ENCODE measurements around the gene GRM7. TPM values are rescaled to one million over a fixed set of nuclear protein-coding genes. Genes with fewer than 3 reads are reported as not detected.

The GRM7 gene
- total and polyA plus RNA-seq, 2 of the 4 experiments (the other 2 are of a cell fraction) = not detected

DNA sequence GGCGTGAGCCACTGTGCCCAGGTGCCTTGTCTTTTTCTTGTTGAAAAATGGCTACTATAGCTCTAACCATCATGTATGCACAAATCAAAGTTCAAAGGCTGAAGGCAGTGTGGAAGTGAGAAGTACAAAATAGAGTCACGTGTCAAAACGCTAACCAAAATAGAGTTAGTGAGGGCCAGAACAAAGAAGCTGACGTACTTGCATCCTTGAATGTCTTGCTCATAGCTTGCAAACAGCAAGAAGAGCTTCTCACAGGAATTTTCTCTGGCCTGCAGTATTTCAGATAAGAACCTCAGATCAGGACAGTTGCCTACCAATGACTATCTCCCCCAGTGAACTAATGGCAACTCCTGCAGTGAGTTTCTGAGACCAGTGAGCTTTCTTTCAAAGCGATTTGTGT, 713.5 kb downstream of the GRM7 start:
- Histone ChIP-seq H3K18ac (ENCODE audit: low read depth, low read length) (no peak overlapping the region), H2BK15ac (ENCODE audit: low read depth, low read length) (no peak overlapping the region), H3K4me3 (ENCODE audit: insufficient read depth, low read depth, low read length) (no peak overlapping the region), H2BK5ac (ENCODE audit: low read depth, low read length, poor library complexity, severe bottlenecking) (no peak overlapping the region), H2AFZ (replicated peaks; ENCODE audit: low read length, poor library complexity) (no peak overlapping the region), H4K91ac (ENCODE audit: insufficient read depth, low read depth, low read length) (no peak overlapping the region), H3K27ac (ENCODE audit: insufficient read depth, low read length) (no peak overlapping the region), H3K14ac (replicated peaks; ENCODE audit: low read depth, low read length) (no peak overlapping the region), H3K9me3 (ENCODE audit: control insufficient read depth, insufficient read depth, low read length) (peaks cover 7% of the 10 kb centered on the region), H2BK20ac (ENCODE audit: low read depth, low read length) (no peak overlapping the region), H2AK5ac (ENCODE audit: low read depth, low read length) (no peak overlapping the region), H3K4me2 (ENCODE audit: low read depth, low read length) (no peak overlapping the region), H4K5ac (ENCODE audit: low read depth, low read length) (no peak overlapping the region), H3K36me3 (ENCODE audit: control insufficient read depth, insufficient read depth, low read length) (no peaks in the 10 kb centered on the region), H2BK120ac (ENCODE audit: low read depth, low read length) (no peak overlapping the region), H3K23ac (ENCODE audit: low read depth, low read length) (no peak overlapping the region), H4K8ac (ENCODE audit: low read depth in 2 of 2, low read length in 2 of 2) (no peak overlapping the region), H3K27me3 (ENCODE audit: control insufficient read depth, insufficient read depth, low read length) (no peaks in the 10 kb centered on the region), H3K56ac (ENCODE audit: extremely low read depth, insufficient read depth, low read length) (no peak overlapping the region), H3K9me1 (ENCODE audit: insufficient read depth, low read length) (no peaks in the 10 kb centered on the region), H3K4me1 (ENCODE audit: control insufficient read depth, insufficient read depth, low read length) (no peaks in the 10 kb centered on the region), H2AK9ac (replicated peaks; ENCODE audit: low read depth, low read length, poor library complexity) (no peak overlapping the region), H4K20me1 (ENCODE audit: insufficient read depth, low read length) (no peaks in the 10 kb centered on the region), H3K4ac (ENCODE audit: low read depth, low read length) (no peak overlapping the region), H3K9ac (ENCODE audit: low read depth, low read length) (no peak overlapping the region), H3K79me1 (ENCODE audit: low read depth in 1 of 2, low read length in 2 of 2) (no peaks in the 10 kb centered on the region)
- dilution Hi-C loops (cut with HindIII; ENCODE audit: low sequenced_read_pairs, unreplicated experiment) (no loop called here), intact Hi-C loops (cut with micrococcal nuclease) (no loop called here), in situ Hi-C loops (cut with MboI; ENCODE audit: low sequenced_read_pairs) (no loop called here)
- ChIA-PET POLR2A (ENCODE audit: unreplicated experiment) (no interaction called here), CTCF (no interaction called here)
- no TSS peak for BruUV-seq (replicated peaks)
- ATAC-seq (ENCODE audit: low read depth) (no peak), DNase-seq (no peak)
- no CpG with 5 or more reads among the region's 5 CpGs for WGBS, 2 experiments (ENCODE audit: extremely low coverage in 2 of 2, insufficient read length in 1 of 2)
- TF ChIP-seq MAZ (IDR thresholded peaks at IDR 0.05; ENCODE audit: borderline replicate concordance, low read depth, low read length) (no peak), MAFK (IDR thresholded peaks at IDR 0.05; ENCODE audit: low read depth, low read length) (no peak)

Measured in IMR-90 (cell line).